NCI-H1417 (cell line): Measurements from ENCODE around the gene RIC8A.
A peak's percentile ranks its signal among the peaks of the same experiment; 100 is the strongest.

ENCODE experiments used
- DNase-seq, 3 experiments: peaks; one replicate each; lab custom pipeline; 2025; lab: John Stamatoyannopoulos, UW

The RIC8A gene

GRCh38 chr11:204587-205109, 2.9 kb upstream of the RIC8A start:
- DNase-seq, result no peak

- DNase-seq, result no peak
Measured at GRCh38 chr11:205221-206001, 2.1 kb upstream of the RIC8A start.

- no peak for DNase-seq
Measured at GRCh38 chr11:206002-206384, 1.5 kb upstream of the RIC8A start.

GRCh38 chr11:206526-207207, 841 bp upstream of the RIC8A start:
- peak in 1 of 3 experiments; percentile 53 for DNase-seq

- no peak for DNase-seq
Measured at GRCh38 chr11:207863-208180, 314 bp downstream of the RIC8A start.

GRCh38 chr11:208181-208916, 841 bp downstream of the RIC8A start:
- peak; percentile 61 to 82 (median 63) for DNase-seq

- DNase-seq, result no peak
Measured at GRCh38 chr11:208917-209260, 1.4 kb downstream of the RIC8A start.

- no peak for DNase-seq
Measured at GRCh38 chr11:209275-210121, 2.0 kb downstream of the RIC8A start.

GRCh38 chr11:210122-210802, 2.8 kb downstream of the RIC8A start:
- DNase-seq, result no peak

- no peak for DNase-seq
Measured at GRCh38 chr11:210803-211180, 3.3 kb downstream of the RIC8A start.

GRCh38 chr11:211295-211694, 3.8 kb downstream of the RIC8A start:
- DNase-seq, result no peak

GRCh38 chr11:211741-212140, 4.2 kb downstream of the RIC8A start:
- no peak for DNase-seq

- no peak for DNase-seq
Measured at GRCh38 chr11:212150-213100, 4.9 kb downstream of the RIC8A start.

- DNase-seq, result no peak
Measured at GRCh38 chr11:213111-213510, 5.6 kb downstream of the RIC8A start.

GRCh38 chr11:214083-214482, 6.6 kb downstream of the RIC8A start:
- DNase-seq, result no peak

- no peak for DNase-seq
Measured at GRCh38 chr11:215581-216037, 8.1 kb downstream of the RIC8A start.

- no peak for DNase-seq
Measured at GRCh38 chr11:216081-216974, 8.8 kb downstream of the RIC8A start.

- DNase-seq, result no peak
Measured at GRCh38 chr11:217704-218103, 10.2 kb downstream of the RIC8A start.
